HepG2 (cell line): ENCODE measurements around the gene CHCHD6. TPM values are rescaled to one million over a fixed set of nuclear protein-coding genes. Genes with fewer than 3 reads are reported as not detected.

Source experiments
- AFF4 ChIP-seq: sonication (generic); formaldehyde crosslinking; IDR thresholded peaks from 2 replicates; pipeline ENCODE4 v1.4.0; 2020; ENCODE audit warnings: missing genetic modification reagents
- AGO1 ChIP-seq: fragments of 200-400 bp; formaldehyde crosslinking; IDR thresholded peaks from 2 replicates; pipeline ENCODE4 v1.6.1; 2017; ENCODE audit warnings: mild to moderate bottlenecking, low read depth, low read length, moderate library complexity; ENCODE audit not compliant: poor library complexity, severe bottlenecking
- ARID2 ChIP-seq: sonication (generic); formaldehyde crosslinking; IDR thresholded peaks from 2 replicates; pipeline ENCODE4 v1.8.1; 2022; ENCODE audit warnings: mild to moderate bottlenecking, missing genetic modification reagents, borderline replicate concordance
- GABPB1 ChIP-seq: IDR thresholded peaks from 2 replicates; pipeline ENCODE4 v1.6.1; 2016; ENCODE audit warnings: mild to moderate bottlenecking, missing genetic modification reagents, moderate library complexity, missing compliant biosample characterization
- GATAD1 ChIP-seq: IDR thresholded peaks from 2 replicates; pipeline ENCODE4 v1.6.1; 2016; ENCODE audit warnings: missing genetic modification reagents, missing compliant biosample characterization
- HOXA3 ChIP-seq: sonication (generic); formaldehyde crosslinking; IDR thresholded peaks from 2 replicates; pipeline ENCODE4 v1.5.0; 2020; ENCODE audit warnings: missing genetic modification reagents
- HOXA5 ChIP-seq: sonication (generic); formaldehyde crosslinking; IDR thresholded peaks from 2 replicates; pipeline ENCODE4 v1.4.0; 2020; ENCODE audit warnings: missing genetic modification reagents
- KDM5A ChIP-seq: fragments of 200-600 bp; sonication (generic); IDR thresholded peaks from 2 replicates; pipeline ENCODE4 v1.7.0; 2018; ENCODE audit warnings: antibody characterized with exemption, mild to moderate bottlenecking, low read length, borderline replicate concordance
- MXD1 ChIP-seq: sonication (generic); formaldehyde crosslinking; IDR thresholded peaks from 2 replicates; pipeline ENCODE4 v1.4.0; 2020; ENCODE audit warnings: mild to moderate bottlenecking, missing genetic modification reagents
- PHF8 ChIP-seq: sonication (generic); formaldehyde crosslinking; IDR thresholded peaks from 2 replicates; pipeline ENCODE4 v1.5.0; 2020; ENCODE audit warnings: missing genetic modification reagents
- RNF219 ChIP-seq: sonication (generic); formaldehyde crosslinking; IDR thresholded peaks from 2 replicates; pipeline ENCODE4 v1.5.0; 2020; ENCODE audit warnings: mild to moderate bottlenecking, missing genetic modification reagents
- SAP130 ChIP-seq: IDR thresholded peaks from 2 replicates; pipeline ENCODE4 v1.6.1; 2016; ENCODE audit warnings: low read depth
- SCMH1 ChIP-seq: sonication (generic); formaldehyde crosslinking; IDR thresholded peaks from 2 replicates; pipeline ENCODE4 v1.9.0; 2021; ENCODE audit warnings: missing genetic modification reagents, mild to moderate bottlenecking, borderline replicate concordance
- TMF1 ChIP-seq: sonication (generic); formaldehyde crosslinking; IDR thresholded peaks from 2 replicates; pipeline ENCODE4 v1.8.1; 2022; ENCODE audit warnings: low read depth, missing genetic modification reagents
- ZFX ChIP-seq: sonication (generic); formaldehyde crosslinking; IDR thresholded peaks from 2 replicates; pipeline ENCODE4 v1.4.0; 2020; ENCODE audit warnings: mild to moderate bottlenecking, low read depth, missing genetic modification reagents, moderate library complexity
- ZNF446 ChIP-seq: sonication (generic); formaldehyde crosslinking; IDR thresholded peaks from 2 replicates; pipeline ENCODE4 v1.5.0; 2020; ENCODE audit warnings: mild to moderate bottlenecking, missing genetic modification reagents
- ZNF530 ChIP-seq: sonication (generic); formaldehyde crosslinking; IDR thresholded peaks from 2 replicates; pipeline ENCODE4 v1.5.0; 2020; ENCODE audit warnings: low read depth, mild to moderate bottlenecking, missing genetic modification reagents
- ZNF660 ChIP-seq: sonication (generic); formaldehyde crosslinking; IDR thresholded peaks from 2 replicates; pipeline ENCODE4 v1.5.1; 2020; ENCODE audit warnings: mild to moderate bottlenecking, low read depth, missing genetic modification reagents, borderline replicate concordance
- ZNF740 ChIP-seq: sonication (generic); formaldehyde crosslinking; IDR thresholded peaks from 2 replicates; pipeline ENCODE4 v1.4.0; 2020; ENCODE audit warnings: missing genetic modification reagents
- ZNF770 ChIP-seq: sonication (generic); formaldehyde crosslinking; IDR thresholded peaks from 2 replicates; pipeline ENCODE4 v1.5.0; 2020; ENCODE audit warnings: mild to moderate bottlenecking, missing genetic modification reagents
- ZSCAN21 ChIP-seq: sonication (generic); formaldehyde crosslinking; IDR thresholded peaks from 2 replicates; pipeline ENCODE4 v1.8.0; 2022; ENCODE audit warnings: mild to moderate bottlenecking, missing genetic modification reagents, moderate library complexity, borderline replicate concordance
- polyA plus RNA-seq, 8 experiments: library from polyadenylated mRNA; depleted of rRNA in 3 of 8; stranded (reverse) in 7 of 8; unstranded in 1 of 8; fragments of >200 nt; fragmentation: Illumina TruSeq in 4 of 8; extraction: Trizol in 4 of 8; gene quantifications; 2 replicates each; pipeline versions ENCODE4 v1.2.1 to v1.2.3, GENCODE V29; 2011 to 2016; ENCODE audit warnings: low read depth in 4 of 8, missing spikeins in 1 of 8, mixed read lengths in 1 of 8; ENCODE audit not compliant: insufficient read depth in 1 of 8
- total RNA-seq, 5 experiments: library from RNA; depleted of rRNA; stranded (reverse); fragments of >200 nt; fragmentation: Illumina TruSeq; extraction: Trizol; gene quantifications; 2 replicates each; pipeline ENCODE4 v1.2.3, GENCODE V29; 2016; ENCODE audit warnings: low read depth in 1 of 5

Gene CHCHD6
- total and polyA plus RNA-seq, 2 of the 13 experiments (the other 11 are each of a cell fraction or from before 2014, with no cell fraction given) = 20.3 to 20.8 TPM

- no peak for TF ChIP-seq AFF4
- TF ChIP-seq SAP130 (CRISPR knock-in tag) = peak; percentile 24; the same call in 1 of the 2 replicates
- peak; percentile 24; the same call in 1 of the 2 replicates for TF ChIP-seq GABPB1 (CRISPR knock-in tag)
- no peak for TF ChIP-seq SCMH1
- TF ChIP-seq PHF8 (CRISPR knock-in tag) = peak; percentile 72
- TF ChIP-seq KDM5A = no peak
- TF ChIP-seq HOXA5 = no peak
- no peak for TF ChIP-seq ZNF530 (CRISPR knock-in tag)
- no peak for TF ChIP-seq RNF219 (CRISPR knock-in tag)
- peak; percentile 83 for TF ChIP-seq ZFX (CRISPR knock-in tag)
- TF ChIP-seq TMF1 (CRISPR knock-in tag) = no peak
- TF ChIP-seq ZSCAN21 (CRISPR knock-in tag) = no peak
- TF ChIP-seq ZNF446 (CRISPR knock-in tag) = no peak
- TF ChIP-seq AGO1 = peak; percentile 32
- TF ChIP-seq ARID2 (CRISPR knock-in tag) = no peak
- TF ChIP-seq GATAD1 = no peak
- TF ChIP-seq ZNF740 = no peak
- TF ChIP-seq ZNF660 (CRISPR knock-in tag) = no peak
- peak; percentile 95 for TF ChIP-seq ZNF770 (CRISPR knock-in tag)
- TF ChIP-seq HOXA3 (CRISPR knock-in tag) = 0 out of 2 replicates have a peak, but pooled peaks have one; percentile 14
- TF ChIP-seq MXD1 (CRISPR knock-in tag) = 0 out of 2 replicates have a peak, but pooled peaks have one; percentile 25
Measured at GRCh38 chr3:126983653-126984390, 279.8 kb downstream of the CHCHD6 start (continued).
